Stimulated activated CD4-positive, alpha-beta T cell treated with anti-CD3 and anti-CD28 coated beads, Interleukin-12 subunit alpha, Interleukin-12 subunit beta, amount 100 ng/mL, for 24 hours (primary cell): ENCODE data around the gene XRCC2.
"Not testable (repeated sequence)": the region's sequence is repeated elsewhere in the genome, so short reads cannot be mapped to it uniquely, and the experiment has no call there.

Experiments
- DNase-seq, 2 experiments: peaks; one replicate each; pipeline ENCODE4 v3.0.0-alpha.2; 2020; ENCODE audit warnings: low read depth in 2 of 2

Gene XRCC2

DNA sequence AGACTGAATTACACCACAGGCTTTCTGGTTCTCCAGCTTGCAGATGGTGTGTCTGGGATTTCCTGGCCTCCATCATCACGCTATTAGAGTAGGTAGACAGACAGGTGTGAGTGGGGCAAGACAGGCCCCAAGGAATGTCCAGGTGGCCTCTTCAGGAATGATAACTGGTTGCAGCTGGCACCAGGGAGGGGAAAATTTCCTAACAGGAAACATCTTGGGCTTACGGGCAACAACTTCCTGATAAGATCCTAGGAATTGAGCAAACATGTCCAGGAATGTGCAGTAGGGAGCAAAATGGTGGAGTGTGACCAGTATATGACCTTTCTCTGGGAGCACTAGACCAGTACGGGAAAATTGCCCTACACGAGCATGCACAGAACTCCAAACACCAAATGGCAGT, 11.3 kb downstream of the XRCC2 start:
- no peak for DNase-seq

DNA sequence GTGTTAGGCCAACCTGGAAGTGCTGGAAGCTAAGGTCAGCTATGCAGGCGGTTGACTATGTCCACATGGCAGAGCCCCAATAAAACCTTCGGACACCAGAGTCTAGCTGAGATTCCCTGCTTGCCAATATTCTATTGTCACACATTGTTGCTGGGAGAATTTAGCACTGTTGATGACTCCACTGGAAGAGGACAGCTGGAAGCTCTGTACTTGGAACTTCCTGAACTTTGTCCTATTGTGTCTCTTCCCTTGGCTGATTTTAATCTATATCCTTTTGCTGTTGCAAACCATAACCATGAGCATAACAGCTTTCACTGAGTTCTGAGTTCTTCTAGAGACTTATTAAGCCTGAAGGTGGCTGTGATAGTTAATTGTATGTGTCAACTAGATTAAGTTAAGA, 12.0 kb downstream of the XRCC2 start:
- DNase-seq: no peak

GRCh38 chr7:152663148-152663740, 12.7 kb downstream of the XRCC2 start:
- no peak for DNase-seq

DNA sequence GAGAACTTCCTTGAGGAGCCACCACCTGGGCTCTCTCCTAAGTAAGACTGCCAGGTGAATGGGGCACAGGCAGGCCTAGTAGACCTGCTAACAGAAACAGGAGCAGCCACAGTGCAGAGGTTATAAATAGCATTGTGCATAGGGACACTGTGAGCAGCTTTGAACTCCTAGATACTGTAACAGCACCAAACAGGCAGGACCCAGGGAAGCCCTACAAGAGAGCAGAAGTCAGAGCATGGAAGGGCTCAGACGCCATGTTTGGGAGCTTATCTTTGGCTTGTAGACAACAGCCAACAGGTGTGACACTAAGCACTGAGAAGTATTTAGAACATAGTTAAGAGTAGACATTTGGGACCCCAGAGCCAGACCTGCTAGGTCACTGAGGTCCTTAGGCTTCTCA, 14.5 kb downstream of the XRCC2 start:
- DNase-seq: no peak

DNA sequence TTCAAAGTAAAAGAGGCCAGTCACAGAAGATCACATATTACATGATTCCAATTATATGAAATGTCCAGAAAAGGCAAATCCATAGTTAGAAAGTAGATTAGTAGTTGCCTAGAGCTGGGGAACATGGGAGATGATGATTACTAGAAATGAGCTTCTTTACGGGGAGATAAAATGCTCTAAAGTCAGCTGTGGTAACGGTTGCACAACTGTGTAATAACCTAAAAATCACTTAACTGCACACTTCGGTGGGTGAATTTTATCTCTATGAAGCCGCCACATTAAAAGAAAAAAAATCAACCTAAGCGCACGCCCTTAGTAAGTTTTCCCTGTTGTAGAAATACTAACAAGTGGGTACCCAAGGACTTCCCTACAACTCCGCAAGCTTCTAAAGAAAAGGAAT, 15.9 kb downstream of the XRCC2 start:
- DNase-seq: no peak

DNA sequence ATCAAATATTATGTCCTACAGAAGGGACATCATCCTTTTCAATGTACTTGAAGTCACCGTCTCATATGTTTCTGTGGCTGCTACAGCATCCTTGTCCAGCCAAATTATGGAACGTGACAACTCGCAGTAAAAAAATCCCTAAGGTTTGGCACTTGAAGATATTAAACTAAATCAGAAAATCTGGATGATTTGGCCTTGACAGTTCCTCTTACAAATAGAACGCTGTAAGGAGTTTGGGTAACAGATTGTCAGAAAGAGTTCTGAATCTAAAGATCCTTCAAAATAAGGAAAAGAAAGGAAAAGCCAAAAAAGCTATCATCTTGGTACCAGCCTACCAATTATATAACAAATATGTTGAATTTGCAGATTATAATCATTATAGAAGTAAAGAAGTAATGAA, 21.0 kb downstream of the XRCC2 start:
- DNase-seq: no peak

GRCh38 chr7:152649220-152649619, 26.7 kb downstream of the XRCC2 start:
- DNase-seq: no peak

DNA sequence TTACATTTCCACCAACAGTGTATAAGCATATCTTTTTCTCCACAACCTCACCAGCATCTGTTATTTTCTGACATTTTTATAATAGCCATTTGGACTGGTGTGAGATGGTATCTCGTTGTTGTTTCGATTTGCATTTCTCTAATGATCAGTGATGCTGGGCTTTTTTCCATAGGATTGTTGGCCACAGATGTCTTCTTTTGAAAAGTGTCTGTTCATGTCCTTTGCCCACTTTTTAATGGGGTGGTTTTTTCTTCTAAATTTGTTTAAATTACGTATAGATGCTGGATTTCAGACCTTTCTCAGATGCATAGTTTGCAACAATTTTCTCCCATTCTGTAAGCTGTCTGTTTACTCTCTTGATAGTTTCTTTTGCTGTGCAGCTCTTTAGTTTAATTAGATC, 28.9 kb downstream of the XRCC2 start:
- DNase-seq: no peak

GRCh38 chr7:152646579-152646978, 29.4 kb downstream of the XRCC2 start:
- DNase-seq: not testable (repeated sequence)

DNA sequence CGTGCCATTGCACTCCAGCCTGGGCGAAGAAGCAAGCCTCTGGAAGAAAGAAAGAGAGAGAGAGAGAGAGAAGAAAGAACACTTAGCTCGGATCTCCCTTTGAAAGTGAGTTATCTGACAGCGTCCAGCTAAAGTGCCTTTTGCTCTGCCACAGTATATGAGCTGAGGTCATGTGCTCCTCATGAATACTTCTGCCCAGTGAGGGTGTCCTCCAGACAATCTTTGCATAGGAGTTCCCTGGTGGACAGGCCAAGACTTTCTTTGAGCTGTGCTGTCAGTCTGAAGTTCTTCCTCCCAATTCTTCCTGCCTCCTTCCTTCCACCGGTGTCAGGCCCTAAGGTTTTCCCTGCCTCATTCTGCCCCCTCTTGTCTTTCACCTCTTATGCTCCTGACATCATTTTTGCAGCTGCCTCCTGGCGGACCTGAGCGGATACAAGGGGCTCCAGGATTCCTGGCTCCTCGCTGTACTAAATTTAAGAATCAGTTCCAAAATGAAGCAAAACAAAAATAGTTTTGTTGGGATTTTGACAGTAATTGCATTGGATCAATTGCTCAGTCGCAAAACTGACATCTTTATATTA, 31.9 kb downstream of the XRCC2 start:
- no peak for DNase-seq

DNA sequence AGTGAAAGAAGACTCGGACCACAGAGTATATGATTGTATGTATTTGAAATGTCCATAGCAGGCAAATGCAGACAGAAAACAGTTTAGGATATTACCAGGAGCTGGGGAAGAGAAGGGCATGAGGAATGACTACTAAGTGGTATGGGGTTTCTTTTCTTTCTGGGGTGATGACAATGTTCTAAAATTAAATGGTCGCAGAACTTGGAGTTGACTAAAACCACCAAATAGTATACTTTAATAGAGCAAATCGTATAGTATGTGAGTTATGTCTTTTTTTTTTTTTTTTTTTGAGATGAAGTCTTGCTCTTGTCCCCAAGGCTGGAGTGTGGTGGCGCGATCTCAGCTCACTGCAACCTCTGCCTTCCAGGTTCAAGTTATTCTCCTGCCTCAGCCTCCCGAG, 34.6 kb downstream of the XRCC2 start:
- no peak for DNase-seq

- DNase-seq: no peak
These were observed 35.1 kb downstream of the XRCC2 start for GRCh38 chr7:152640829-152641228.

GRCh38 chr7:152637920-152638580, 37.9 kb downstream of the XRCC2 start:
- DNase-seq: no peak

DNA sequence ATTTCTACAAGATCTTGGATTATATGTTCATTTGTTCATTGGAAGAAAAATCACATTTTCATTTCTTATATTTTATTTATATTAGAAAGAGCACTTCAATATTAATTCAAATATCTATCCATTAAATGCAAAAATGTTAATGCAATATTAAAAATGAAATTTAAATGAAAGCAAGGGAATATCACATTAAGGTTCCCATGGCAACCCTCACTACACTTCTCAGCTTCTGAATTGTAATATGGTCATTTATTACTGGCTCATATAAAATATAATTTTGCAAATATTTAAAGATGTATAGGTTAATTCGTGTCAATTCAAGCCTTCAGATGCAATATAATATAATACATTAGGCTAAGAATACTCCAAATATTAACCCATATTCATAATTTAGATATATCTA, 38.8 kb downstream of the XRCC2 start:
- DNase-seq: no peak

DNA sequence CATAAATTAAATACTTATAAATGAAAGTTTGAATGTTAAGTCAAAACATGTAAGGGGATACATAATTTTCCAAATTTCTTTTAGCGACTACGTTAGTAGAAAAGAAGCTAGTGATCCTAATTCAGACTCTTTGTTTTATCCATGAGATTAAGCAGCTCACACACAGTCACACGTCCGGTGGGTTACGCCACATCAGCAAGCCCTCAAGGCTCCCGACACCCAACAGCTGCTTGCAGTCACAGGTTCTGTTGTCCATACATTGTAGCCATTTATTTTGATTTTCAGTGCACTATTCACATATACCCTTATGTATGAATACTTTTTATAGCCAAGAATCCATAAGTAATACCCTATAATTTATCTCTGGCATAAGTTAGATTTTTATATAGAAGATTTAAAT, 39.5 kb downstream of the XRCC2 start:
- DNase-seq: no peak

DNA sequence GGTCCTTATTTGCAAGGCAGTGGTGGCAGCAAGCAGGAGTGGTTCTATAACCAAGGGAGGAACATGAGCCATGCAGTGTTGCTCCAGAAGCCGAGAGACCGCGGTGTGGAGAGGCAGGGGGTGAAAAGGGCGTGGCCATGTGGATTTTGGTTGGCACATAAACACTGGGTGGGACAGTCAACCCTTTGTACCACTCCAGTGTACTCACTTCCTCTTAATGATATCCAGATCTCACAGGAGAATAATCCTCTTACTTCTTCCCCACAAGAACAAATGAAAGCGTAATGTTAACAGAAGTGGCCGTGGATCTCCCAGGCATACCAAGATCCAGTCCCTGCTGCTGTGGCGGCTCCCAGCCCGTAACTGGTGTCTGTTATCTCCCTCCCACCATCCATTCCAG, 42.4 kb downstream of the XRCC2 start:
- DNase-seq: no peak

DNA sequence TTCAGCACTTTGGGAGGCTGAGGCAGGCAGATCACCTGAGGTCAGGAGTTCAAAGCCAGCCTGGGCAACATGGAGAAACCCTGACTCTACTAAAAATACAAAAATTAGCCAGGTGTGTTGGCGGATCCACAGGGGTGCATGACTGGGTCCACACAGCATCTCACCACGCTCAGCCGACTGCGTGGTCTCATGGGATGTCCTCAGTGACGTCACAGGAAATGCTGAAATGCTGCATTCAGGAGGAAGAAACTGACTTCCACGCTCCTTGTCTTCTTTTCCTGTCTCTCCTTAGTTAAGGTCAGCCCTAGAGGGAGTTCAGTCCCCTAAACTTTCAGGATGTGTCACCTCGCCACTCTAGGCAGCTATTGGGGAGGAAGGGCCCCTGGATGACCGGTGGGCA, 42.9 kb downstream of the XRCC2 start:
- no peak for DNase-seq

DNA sequence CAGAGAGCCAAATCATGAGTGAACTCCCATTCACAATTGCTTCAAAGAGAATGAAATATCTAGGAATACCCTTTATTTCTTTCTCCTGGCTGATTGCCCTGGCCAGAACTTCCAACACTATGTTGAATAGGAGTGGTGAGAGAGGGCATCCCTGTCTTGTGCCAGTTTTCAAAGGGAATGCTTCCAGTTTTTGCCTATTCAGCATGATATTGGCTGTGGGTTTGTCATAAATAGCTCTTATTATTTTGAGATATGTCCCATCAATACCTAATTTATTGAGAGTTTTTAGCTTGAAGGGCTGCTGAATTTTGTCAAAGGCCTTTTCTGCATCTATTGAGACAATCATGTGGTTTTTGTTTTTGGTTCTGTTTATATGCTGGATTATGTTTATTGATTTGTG, 47.2 kb downstream of the XRCC2 start:
- not testable (repeated sequence) for DNase-seq

DNA sequence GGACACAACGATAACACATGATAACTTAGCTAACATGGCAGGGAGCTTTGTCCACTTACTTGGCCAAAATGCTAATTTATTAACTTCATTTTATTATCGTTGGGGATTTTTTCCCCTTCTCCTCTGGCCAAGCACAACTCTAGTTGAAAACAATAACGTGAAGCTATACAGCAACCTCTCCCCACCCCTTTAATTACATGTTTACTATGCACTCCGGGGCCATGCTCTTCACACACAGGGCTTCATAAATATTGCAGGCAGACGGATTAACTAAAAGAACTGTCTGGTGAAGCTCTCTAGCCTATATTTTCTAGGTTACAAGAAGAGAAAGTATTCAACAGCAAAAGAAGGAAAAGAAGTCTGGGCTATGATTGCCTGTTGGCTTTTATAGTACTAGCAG, 51.7 kb downstream of the XRCC2 start:
- DNase-seq: no peak

DNA sequence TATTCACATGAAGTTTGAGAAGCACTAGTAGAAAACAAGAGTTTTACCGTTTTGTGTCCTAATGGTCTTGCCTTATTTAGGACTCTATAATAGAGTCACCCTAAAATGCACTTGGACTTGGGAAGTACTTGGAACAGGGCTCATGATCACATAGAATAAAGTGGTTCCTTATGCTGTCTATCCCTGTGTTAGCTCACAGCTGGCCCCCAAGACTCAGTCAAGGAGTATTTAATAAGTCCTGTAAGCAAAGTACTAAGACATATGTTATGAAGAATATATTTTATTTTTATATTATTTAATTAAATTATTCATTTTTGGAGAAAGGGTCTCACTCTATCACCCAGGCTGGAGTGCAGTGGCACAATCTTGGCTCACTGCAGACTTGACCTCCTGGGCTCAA, 54.5 kb downstream of the XRCC2 start:
- no peak for DNase-seq

- no peak for DNase-seq
These were observed 56.8 kb downstream of the XRCC2 start for GRCh38 chr7:152619027-152619739.

- DNase-seq: no peak
These were observed 57.5 kb downstream of the XRCC2 start for GRCh38 chr7:152618427-152618826.

GRCh38 chr7:152617056-152617455, 58.9 kb downstream of the XRCC2 start:
- no peak for DNase-seq
